ENCODE data around the gene PSORS1C1.

The PSORS1C1 gene

DNA sequence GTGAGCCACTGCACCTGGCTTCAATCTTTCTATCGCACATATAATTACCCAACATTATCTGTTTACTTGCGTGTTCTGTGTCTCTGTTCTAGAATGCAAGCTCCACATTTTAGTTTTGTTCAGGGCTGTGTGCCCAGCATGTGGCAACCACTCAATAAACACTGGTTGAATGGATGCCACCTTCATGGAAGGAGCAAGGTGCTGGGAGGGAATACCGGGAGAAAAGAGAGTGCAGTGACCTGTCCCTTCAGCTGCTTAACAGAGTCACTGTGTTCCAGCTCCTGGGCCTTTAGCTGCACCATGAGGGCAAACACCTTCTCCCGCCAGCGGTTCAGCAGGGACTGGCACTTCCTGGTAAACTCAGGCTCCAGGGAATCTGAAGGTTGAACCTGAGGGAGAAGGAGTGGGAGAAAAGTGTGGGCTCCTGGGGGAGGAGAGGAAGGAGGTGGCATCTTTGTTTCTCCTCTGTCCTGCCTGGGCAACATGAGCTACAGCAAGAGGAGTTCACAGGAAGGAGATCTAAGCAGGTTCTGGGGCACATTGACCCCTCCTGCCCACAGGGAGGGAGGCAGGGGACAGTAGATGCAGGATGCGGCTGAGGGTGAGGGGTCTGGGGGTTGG lies 35.3 kb downstream of the PSORS1C1 start:
- DNase-seq (ENCODE audit: low read depth in 1 of 2, low spot score in 1 of 2) = no peak
- H3K4me3 ChIP-seq (replicated peaks; ENCODE audit: insufficient read depth, low read length) = no peak overlapping the region
- no peak overlapping the region for H3K27ac ChIP-seq (replicated peaks)
- TF ChIP-seq POLR2AphosphoS5 (IDR thresholded peaks at IDR 0.05; ENCODE audit: low read depth) = no peak
- no peak for TF ChIP-seq GABPA (IDR thresholded peaks at IDR 0.05; ENCODE audit: low read depth)
- TF ChIP-seq, protein P1, sequence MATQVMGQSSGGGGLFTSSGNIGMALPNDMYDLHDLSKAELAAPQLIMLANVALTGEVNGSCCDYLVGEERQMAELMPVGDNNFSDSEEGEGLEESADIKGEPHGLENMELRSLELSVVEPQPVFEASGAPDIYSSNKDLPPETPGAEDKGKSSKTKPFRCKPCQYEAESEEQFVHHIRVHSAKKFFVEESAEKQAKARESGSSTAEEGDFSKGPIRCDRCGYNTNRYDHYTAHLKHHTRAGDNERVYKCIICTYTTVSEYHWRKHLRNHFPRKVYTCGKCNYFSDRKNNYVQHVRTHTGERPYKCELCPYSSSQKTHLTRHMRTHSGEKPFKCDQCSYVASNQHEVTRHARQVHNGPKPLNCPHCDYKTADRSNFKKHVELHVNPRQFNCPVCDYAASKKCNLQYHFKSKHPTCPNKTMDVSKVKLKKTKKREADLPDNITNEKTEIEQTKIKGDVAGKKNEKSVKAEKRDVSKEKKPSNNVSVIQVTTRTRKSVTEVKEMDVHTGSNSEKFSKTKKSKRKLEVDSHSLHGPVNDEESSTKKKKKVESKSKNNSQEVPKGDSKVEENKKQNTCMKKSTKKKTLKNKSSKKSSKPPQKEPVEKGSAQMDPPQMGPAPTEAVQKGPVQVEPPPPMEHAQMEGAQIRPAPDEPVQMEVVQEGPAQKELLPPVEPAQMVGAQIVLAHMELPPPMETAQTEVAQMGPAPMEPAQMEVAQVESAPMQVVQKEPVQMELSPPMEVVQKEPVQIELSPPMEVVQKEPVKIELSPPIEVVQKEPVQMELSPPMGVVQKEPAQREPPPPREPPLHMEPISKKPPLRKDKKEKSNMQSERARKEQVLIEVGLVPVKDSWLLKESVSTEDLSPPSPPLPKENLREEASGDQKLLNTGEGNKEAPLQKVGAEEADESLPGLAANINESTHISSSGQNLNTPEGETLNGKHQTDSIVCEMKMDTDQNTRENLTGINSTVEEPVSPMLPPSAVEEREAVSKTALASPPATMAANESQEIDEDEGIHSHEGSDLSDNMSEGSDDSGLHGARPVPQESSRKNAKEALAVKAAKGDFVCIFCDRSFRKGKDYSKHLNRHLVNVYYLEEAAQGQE (IDR thresholded peaks at IDR 0.05; ENCODE audit: insufficient replicate concordance, low read depth) = no peak
- TF ChIP-seq, protein P2, sequence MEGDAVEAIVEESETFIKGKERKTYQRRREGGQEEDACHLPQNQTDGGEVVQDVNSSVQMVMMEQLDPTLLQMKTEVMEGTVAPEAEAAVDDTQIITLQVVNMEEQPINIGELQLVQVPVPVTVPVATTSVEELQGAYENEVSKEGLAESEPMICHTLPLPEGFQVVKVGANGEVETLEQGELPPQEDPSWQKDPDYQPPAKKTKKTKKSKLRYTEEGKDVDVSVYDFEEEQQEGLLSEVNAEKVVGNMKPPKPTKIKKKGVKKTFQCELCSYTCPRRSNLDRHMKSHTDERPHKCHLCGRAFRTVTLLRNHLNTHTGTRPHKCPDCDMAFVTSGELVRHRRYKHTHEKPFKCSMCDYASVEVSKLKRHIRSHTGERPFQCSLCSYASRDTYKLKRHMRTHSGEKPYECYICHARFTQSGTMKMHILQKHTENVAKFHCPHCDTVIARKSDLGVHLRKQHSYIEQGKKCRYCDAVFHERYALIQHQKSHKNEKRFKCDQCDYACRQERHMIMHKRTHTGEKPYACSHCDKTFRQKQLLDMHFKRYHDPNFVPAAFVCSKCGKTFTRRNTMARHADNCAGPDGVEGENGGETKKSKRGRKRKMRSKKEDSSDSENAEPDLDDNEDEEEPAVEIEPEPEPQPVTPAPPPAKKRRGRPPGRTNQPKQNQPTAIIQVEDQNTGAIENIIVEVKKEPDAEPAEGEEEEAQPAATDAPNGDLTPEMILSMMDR (IDR thresholded peaks at IDR 0.05; ENCODE audit: insufficient read depth, low read length) = no peak
- TF ChIP-seq SPI1 (IDR thresholded peaks at IDR 0.05; ENCODE audit: borderline replicate concordance, low read depth) = no peak
- H3K27me3 ChIP-seq (ENCODE audit: insufficient read depth, poor library complexity, severe bottlenecking) = no peaks in the 10 kb centered on the region

DNA sequence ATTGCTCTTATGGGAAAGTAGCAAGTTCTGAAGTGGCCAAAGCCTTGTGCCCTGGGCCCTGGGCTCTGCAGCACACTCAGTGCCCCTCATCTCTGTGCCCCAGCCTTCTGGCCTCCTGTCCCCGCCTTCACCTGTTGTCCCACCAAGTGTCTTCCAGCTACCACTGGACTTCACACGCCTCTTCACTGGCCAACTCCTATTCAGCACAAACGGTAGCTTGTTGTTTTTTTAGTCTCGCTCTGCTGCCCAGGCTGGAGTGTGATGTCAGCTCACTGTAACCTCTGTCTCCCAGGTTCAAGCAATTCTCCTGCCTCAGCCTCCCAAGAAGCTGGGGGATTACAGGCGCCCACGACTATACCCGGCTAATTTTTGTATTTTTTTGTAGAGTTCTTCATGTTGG lies 38.2 kb downstream of the PSORS1C1 start:
- no peak for TF ChIP-seq SPI1 (IDR thresholded peaks at IDR 0.05; ENCODE audit: borderline replicate concordance, low read depth)
- no peak for TF ChIP-seq POLR2AphosphoS5 (IDR thresholded peaks at IDR 0.05; ENCODE audit: low read depth)
- TF ChIP-seq, protein P2 (IDR thresholded peaks at IDR 0.05; ENCODE audit: insufficient read depth, low read length) = no peak
- TF ChIP-seq, protein P1 (IDR thresholded peaks at IDR 0.05; ENCODE audit: insufficient replicate concordance, low read depth) = no peak
- no peak for TF ChIP-seq GABPA (IDR thresholded peaks at IDR 0.05; ENCODE audit: low read depth)
- no peak for DNase-seq (ENCODE audit: low read depth in 1 of 2, low spot score in 1 of 2)
- H3K4me3 ChIP-seq (replicated peaks; ENCODE audit: insufficient read depth, low read length) = no peak overlapping the region
- H3K27ac ChIP-seq (replicated peaks) = no peak overlapping the region
- H3K27me3 ChIP-seq (ENCODE audit: insufficient read depth, poor library complexity, severe bottlenecking) = no peaks in the 10 kb centered on the region

DNA sequence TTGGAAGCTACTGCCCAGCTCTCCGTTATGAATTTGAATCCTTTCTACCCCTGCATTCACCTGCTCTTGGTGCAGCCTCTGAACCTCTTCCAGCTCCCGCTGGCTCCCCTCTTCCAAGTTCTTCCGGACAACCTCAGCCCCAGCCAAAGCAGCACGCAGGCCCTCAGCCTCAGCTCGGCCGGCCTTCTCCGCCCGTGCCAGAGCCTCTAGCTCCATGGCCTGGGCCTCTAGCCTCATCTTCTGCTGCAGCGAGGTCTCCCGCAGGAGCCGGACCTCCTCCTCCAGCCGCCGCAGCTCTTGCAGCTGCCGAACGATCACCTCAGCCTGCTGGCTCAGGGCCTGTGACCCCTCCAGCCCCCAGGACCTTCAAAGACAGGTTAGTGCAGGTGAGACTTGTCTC lies 39.8 kb downstream of the PSORS1C1 start:
- H3K4me3 ChIP-seq (replicated peaks; ENCODE audit: insufficient read depth, low read length) = no peak overlapping the region
- TF ChIP-seq, protein P2 (IDR thresholded peaks at IDR 0.05; ENCODE audit: insufficient read depth, low read length) = no peak
- TF ChIP-seq, protein P1 (IDR thresholded peaks at IDR 0.05; ENCODE audit: insufficient replicate concordance, low read depth) = no peak
- no peak for TF ChIP-seq POLR2AphosphoS5 (IDR thresholded peaks at IDR 0.05; ENCODE audit: low read depth)
- no peak for TF ChIP-seq GABPA (IDR thresholded peaks at IDR 0.05; ENCODE audit: low read depth)
- no peak overlapping the region for H3K27ac ChIP-seq (replicated peaks)
- no peak for DNase-seq (ENCODE audit: low read depth in 1 of 2, low spot score in 1 of 2)
- H3K27me3 ChIP-seq (ENCODE audit: insufficient read depth, poor library complexity, severe bottlenecking) = no peaks in the 10 kb centered on the region

Measured in HL-60 (cell line).